ENCODE results near the gene NSF.
"Not testable (repeated sequence)": the region's sequence is repeated elsewhere in the genome, so short reads cannot be mapped to it uniquely, and the experiment has no call there.

Gene NSF

DNA sequence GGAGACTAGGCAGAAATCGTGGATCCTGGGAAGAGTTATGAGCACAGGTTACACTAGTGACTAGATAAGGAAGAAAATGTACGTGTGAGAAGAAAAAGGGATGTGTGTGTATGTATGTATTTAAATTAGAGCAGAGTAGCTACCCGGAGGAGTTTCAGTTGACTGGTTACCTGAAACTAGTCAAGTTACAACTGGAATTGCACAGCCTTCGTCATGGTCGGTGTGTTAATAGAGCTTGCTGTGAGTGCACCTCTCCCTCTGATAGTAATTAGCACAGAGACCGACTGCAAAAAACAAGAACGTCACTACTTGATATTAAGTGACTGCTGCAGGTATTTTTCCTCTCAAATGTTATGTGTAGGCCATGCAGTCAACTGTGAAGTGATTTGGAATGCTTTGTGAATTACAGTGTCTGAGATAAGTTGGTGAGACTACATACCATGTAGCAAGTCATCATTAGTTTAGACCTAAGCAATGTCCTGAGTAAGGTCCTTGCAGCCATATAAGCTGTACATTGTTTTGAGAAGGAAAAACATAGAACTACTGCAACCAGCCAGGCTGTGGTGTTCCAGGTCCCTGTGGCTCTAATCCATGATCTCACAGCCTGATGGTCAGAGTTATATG lies 132.3 kb downstream of the NSF start:
- DNase-seq = no peak

DNA sequence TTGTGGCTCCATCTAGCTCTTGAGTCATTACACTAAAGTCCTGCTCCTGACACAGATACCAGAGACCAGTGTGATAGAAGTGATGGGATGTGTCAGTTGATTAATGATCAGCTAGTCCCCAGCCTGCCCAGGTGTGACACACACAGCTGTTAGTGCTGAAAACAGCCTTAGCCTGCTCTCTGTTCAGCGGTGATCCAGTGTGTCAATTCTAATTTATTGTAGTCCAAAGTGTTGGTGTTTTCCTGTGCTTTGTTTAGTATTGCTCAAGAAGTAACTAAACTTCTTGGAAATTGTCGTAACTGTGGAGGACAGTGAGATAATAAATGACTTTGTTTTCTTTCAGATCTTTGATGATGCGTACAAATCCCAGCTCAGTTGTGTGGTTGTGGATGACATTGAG lies 135.7 kb downstream of the NSF start:
- DNase-seq = no peak

DNA sequence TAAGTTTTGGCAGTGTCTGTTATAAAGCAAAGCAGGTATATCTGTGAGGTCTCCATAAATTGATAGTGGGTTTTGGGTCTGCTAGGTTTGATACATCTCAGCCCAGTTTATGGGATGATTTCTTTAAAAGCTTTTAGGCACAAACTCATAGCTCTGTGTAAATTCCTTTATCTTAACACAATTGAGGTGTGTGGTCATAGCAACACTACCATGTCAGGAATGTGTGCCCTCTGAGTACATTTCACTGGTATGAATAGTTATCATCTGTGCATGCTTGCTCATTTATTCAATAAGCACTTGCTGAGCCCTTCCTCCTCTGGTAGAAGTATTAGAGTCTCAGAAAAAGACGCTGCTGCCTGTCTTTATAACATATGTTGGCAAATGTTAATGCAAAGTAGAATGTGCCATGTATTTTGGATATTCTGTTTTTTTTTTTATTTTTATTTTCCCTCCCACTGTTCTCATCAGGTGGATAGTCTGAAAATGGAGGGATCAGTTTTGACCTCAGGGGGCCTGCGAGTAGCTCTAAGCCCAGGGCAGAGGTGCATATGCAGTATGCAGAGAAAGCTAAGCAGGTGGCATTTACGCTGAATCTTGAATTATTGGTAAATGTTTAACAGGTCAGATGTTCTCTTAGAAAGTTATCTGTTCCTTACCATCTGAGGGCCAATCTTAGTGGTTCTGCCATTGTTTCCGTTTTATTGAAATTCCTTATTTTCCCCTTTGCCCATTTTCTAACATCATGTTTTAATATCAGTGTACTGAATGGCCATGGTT lies 137.3 kb downstream of the NSF start:
- no peak for DNase-seq

DNA sequence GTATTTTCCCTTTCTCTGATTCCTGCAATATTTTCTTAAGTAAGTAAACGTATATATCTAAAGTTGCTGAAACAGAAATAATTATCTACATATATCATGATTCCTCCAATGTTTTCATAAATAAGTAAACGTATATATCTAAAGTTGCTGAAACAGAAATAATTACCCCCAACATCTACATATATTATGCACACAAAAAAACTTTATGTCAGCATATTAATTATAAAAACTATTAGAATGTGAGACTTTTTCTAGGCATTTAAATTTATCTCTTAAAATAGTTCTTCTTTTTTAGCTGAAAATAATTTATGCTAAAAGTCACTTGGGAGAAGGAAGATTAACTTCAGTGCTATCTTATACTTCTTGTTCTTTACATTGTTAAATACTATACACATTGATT lies 139.6 kb downstream of the NSF start:
- no peak for DNase-seq

DNA sequence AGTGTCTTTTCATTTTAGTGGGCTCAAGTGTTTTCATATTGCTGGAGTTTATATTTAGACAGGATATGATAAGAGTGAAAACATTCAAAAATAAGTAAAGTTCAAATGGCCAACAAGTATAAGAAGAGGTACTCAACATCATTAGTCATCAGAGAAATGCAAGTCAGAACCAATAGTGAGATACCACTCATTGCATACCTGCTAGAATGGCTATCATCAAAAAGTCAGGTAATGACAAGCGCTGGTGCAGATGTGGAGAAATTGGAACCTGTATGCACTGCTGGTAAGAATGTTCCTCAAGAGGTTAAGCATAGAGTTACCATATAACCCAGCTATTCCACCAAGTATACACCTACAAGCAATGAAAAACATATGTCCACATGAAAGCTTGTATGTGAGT lies 140.2 kb downstream of the NSF start:
- no peak for DNase-seq

DNA sequence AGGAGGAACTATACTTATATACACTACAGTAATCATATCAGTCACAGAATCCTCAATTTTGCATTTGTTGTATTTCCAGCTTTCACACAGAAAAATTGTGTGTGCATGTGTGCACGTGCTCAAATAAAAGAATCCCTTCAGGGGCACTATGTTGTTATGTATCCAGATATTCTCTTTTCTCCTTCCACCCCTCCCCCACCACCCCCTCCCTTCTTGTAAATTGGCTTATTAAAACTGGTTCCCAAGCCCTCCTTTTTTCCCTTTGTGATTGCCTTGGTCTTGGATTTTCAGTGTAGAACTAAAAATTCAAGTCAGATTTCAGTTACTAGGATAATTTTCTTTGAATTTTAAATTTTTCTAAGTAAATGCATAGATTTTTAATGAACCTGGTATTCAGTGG lies 141.7 kb downstream of the NSF start:
- no peak for DNase-seq

DNA sequence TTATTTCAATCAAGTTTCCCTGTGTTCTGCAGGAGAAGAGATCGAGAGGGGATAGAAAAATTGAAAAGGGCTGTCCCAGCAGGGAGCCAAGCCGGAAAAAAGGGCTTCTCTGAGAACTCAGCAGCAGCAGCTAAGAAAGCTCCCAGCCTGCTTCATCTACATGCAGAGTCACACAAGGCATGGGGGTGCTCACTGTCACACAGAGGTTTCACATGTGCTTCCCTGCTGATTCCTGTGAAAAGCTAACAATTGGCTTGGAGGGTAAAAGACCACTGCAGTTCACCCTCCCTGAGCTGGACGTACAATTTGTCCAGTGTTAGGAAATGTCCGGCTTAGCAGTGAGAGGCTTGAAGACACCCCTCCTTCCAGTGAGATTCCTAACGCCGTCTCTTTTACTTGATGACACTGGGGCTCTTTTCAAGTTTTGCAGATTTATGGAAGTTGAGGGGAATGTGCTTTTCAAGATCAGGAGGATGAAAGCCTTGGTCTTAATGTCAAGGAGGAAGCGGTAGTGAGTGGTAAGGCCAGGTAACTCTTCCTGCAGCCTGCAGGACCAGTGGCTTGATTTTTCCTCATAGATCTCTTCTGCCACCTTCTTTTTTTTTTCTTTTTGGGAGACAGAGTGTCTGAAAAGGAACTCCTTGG lies 142.4 kb downstream of the NSF start:
- no peak for DNase-seq

DNA sequence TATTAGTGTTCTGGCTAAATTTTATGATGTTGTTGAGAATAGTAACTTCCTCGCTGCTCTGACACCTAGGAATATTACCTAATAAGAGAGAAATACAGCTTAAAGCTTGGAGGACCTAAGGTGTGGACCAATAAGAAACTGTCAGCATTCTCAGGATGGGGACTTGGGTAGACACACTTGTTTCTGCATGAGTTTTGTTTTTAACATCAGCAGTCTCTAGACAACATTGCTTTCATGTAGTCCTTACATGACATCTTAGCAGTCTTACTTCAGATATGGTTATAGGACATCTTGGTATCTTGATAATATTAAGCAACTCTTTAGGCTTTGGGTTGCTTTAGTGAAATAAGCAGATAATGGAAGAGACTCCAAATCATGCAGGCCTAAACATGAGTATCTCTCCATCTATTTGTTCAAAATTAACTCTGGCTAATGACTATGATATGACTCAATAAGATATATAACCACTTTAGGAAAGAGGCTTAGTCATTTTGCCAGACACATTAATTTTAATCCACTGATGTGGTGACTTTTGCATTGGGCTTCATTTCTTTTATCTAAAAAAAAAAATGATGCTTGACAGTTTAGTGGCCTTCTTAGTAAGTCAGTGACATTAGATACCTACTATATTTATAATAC lies 143.5 kb downstream of the NSF start:
- no peak for DNase-seq

DNA sequence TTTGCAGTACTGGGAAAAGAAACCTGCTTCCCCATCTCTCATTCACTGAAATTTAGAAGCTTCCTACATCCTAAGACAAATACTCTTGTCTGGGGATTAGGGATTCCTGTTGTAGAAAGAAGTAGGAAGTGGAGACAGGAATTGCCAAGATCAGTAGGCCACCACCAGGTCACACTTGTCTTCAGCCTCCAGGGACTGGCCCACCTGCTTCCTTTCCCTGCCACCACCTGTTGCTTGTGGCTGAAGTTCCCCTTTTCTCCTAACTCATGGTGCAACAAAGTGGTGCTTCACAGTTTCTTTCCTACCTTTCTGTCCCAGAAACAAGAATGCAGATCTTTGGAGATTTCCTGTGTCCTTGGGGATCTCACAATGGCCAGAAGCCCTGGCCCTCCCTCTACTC lies 145.6 kb downstream of the NSF start:
- no peak for DNase-seq

DNA sequence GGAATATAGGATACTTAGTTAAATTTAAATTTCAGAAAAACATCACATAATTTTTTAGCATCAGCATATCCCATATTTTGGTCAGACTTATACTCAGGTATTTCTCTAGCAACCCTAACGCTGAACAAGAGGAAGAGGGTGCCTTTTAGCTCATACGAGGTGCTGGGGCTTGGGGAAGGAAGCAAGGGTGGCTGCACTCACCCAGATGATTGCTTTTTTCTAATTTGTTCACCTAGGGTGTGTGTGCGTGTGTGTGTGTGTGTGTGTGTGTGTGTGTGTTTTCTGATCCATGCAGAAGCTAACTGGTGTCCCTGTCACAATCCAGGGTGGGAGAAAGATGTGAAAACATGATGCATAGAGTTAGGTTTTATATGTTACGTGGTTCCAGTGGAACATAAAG lies 146.9 kb downstream of the NSF start:
- DNase-seq = no peak

DNA sequence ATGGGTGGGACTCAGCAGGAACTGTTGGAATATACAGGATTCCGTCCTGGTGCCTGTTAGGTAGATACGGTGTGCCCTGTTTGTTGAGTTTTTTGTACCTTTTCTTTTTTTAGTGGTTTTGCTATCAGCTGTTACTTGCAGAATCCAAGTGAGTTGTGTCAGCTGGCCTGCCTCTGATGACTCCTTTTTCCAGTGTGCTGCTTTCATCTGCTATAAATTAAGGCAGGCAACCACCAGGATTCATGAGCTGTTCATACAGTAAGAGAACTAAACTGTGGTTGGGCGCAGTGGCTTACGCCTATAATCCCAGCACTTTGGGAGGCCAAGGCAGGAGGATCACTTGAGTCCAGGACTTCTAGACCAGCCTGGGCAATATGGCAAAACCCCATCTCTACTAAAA lies 148.1 kb downstream of the NSF start:
- no peak for DNase-seq

DNA sequence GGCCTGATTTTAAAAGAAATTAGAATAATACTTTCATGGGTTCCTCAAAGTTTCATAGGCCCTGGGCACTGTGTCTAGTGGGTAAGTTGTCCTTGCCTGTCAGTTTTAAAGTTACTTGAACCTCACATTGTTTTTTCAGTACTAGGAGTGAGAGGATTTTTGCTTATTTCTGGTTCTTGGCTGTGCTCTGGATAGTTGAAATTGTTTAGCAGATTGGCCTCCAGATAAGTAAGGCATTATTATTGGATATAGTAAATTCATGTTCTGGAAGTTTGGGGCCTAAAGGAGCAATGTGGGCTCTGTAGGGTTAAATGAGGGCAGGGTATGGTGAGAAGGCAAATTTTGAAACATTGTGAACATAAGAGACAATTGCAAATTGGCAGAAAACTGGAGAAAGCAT lies 149.5 kb downstream of the NSF start:
- DNase-seq = no peak

DNA sequence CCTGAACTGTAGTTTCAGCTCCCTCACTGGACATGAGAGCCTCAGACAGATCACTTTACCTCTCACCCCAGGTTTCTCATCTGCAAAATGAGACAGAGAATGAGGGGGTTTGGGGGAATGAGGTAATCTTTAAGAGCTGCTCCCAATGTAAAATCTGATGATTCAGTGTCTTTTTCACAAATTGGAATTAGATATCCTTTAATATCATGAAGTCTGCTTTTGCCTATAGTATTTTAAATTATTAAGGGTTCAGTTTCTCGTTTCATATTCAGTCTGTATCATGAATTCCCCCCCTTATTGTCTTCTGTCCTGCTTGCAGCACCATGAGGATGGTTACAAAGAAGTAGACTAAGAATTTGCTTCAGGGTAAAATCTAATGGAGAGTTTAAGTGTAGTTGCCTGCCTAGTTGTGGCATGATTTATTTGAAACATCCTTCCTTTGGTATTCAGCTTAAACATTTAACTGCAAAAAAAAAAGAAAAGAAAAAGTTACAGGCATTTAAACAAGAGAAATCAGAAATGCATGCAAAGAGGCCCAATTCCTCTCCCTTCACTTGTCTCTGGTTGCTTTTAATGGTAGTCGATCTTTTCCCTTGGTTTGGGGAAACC lies 150.8 kb downstream of the NSF start:
- DNase-seq = no peak

DNA sequence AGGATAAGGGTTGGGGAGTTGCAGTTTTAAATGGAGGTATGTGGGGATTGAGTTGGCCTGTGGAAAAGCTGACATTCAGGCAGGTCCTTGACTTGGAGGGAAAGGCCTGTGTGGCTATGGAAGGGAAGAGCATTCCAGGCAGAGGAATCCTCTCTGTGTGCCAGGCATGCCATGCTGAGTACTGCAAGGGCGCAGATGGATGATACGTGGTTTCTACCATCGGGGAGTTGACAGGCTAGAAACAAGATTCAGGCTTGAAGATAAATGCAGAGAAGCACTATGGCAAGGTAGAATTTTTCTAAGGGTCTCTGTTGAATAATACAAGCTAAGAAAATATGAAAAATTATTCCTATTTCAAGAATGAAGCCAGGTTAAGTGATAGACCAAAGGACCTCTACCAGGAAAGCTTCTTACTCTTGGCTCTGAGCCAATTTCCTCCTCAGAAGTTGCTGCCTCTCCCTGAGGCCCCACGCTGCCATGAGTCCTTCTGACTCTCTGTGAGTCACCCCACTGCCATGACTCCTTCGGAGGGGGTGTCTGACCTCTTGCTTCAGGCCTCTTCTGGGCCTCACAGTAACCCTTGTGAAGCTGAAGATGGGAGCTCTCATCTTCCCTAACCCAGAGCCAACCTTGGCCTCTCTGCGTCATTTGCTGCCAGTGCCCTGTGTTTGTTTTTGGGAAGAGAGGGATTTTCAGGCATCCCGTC lies 152.2 kb downstream of the NSF start:
- DNase-seq = no peak

DNA sequence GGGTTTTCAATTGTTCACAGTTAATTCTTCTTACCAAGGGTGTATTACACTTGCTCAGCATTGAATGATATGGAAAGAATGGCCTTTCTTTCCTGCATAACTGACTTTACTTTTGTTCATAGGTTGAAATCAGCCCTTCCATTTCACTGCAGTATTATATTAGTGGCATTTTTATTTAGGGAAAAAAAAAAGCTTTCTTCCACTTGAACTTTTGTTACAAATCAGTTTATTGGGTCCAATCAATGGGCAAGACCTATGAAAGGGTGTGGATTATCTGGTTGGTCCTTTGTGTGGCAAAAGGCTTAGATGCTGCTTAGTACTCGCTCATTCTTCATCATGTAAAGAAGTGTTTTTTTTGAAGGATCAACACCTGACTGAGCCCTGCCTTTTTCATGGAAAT lies 154.0 kb downstream of the NSF start:
- DNase-seq = no peak

DNA sequence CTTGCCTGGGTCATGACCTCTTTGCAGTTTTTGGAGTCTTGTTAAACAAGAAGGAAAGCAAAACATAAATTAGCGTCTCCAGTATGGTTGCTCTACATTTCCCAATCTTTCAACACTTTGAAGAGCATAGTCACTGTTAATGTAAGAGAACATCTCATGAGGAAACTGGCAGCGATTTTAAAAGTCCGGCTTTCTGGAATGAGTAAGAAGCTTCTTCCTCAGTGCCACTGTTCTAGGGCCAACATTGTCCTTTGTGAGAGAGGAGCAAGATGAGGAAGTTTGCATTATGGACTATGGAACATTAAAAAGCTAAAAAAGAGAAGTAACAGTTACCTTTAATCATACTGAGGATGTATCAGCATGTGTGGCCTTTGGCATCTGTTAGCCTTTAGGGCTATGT lies 154.9 kb downstream of the NSF start:
- no peak for DNase-seq

DNA sequence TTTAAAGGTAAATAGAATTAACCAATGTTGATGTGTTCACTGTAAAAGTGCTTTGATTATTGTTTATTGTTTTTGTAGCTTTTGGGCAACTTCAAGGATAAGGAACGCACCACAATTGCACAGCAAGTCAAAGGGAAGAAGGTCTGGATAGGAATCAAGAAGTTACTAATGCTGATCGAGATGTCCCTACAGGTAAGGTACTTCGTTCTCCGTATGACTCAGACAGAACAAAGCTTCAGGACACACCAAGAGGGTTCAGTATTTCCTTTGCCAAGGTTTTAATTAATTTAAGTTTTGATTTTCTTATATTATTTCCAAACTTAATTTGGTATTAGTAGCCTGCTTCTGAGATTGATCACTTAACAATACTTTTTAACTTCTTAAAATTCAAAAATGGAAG lies 161.0 kb downstream of the NSF start:
- DNase-seq = no peak

DNA sequence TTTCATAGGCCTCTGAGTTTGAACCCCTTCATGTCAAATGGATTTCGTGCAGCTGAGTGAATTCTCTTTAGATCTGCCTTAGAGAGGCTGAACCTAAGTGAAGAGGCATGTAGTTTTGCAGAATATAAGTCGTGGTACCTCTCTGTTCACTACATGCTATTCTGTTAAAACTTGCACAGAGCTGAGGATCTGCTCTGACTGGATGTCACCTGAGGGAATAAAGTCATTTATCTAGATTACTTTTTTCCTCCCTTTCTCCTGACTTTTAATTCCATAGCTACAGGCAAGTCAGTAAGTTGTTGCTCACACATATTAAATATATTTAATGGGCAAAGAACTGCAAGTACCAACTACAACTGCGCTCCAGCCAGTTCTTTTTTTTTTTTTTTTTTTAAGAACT lies 163.3 kb downstream of the NSF start:
- no peak for DNase-seq

DNA sequence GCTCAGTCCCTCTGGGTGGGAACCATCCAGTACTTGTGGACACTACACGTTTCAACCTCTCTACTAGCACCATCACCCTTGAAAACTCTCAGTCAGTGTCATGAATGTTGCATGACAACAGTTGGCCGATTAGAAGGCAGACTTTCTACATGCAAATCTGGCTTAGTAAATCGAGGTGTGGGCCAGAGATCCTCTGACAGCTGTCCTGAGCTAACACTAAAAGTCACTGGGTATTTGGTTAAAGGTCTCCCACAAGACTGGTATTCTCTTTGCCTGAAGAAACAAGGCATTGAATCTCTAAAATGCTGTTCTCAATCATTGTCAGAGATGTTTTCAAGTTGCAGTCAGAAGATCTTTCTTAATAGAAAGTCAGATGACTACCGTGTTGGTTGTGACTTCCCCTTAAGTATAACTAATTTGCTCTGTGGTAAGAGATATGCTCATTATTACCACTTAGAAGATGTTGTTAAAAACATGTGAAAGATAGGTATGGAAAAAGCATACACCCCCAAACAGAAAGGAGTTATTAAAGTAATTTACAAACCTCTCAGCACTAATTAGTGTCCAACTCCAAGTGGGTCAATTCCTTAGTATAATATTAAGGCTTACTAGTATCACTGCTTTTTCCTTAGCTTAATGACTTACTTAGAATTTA lies 165.7 kb downstream of the NSF start:
- DNase-seq = no peak

DNA sequence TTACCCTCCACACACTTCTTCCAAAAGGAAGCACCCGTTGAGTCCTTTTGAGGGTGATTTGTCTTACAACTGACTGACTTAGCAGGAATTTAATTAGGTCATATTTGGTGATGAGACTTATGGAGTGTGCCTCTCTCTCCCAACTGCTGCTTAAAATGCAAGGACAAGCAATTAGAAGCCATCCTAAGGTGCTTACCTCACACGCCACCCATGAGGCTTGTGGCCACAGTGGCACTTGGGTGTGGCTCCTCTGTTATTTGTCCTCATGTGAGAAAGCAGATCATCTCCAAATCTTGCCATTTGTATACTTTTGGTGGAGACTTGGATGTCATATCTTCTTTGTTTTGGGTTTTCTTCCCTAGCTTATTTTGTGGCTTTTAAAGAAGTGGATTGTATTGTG lies 166.4 kb downstream of the NSF start:
- no peak for DNase-seq

DNA sequence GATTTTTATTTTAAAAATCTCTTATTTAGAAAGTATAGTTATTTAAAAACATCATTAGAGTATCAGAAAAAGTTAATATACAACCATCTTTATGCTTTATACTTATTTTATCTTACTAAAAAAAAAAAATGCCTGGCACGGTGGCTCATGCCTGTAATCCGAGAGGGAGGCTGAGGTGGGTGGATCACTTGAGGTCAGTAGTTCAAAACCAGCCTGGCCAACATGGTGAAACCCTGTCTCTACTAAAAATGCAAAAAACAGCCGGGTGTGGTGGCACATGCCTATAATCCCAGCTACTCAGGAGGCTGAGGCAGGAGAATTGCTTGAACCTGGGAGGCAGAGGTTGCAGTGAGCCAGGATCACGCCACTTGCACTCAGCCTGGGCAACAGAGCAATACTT lies 167.1 kb downstream of the NSF start:
- DNase-seq = not testable (repeated sequence)

DNA sequence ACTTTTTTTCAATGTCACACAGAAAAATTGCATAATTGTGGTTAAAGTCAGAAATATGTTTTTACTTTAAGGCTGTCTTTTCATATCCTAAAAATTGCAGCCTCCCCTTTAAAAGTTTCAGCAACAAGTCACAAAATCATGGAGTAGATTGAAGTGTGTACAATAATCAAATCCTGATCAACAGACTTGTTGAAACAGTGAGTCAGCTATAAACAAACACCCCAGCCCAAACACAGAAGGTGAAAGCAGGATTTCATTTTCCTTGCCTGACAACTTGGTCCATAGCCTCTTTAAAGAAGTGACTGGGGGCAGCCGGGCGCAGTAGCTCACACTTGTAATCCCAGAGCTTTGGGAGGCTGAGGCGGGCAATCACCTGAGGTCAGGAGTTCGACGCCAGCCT lies 168.1 kb downstream of the NSF start:
- no peak for DNase-seq
